Inferior parietal cortex (tissue), 1 donor: ENCODE data around the gene AEN.

Experiments
- DNase-seq: peaks from one replicate; pipeline ENCODE4 v3.0.0-alpha.2; 2016; ENCODE audit errors: extremely low spot score

Gene AEN

GRCh38 chr15:88649753-88650551 lies 28.8 kb downstream of the AEN start:
- no peak for DNase-seq

- DNase-seq = no peak
These were observed 29.4 kb downstream of the AEN start for GRCh38 chr15:88650556-88650955.

GRCh38 chr15:88651136-88651732 lies 30.1 kb downstream of the AEN start:
- DNase-seq = no peak

GRCh38 chr15:88651971-88652370 lies 30.8 kb downstream of the AEN start:
- no peak for DNase-seq

GRCh38 chr15:88652456-88653199 lies 31.5 kb downstream of the AEN start:
- no peak for DNase-seq

- DNase-seq = no peak
These were observed 32.3 kb downstream of the AEN start for GRCh38 chr15:88653200-88654064.

- no peak for DNase-seq
These were observed 33.4 kb downstream of the AEN start for GRCh38 chr15:88654430-88655102.

- no peak for DNase-seq
These were observed 34.0 kb downstream of the AEN start for GRCh38 chr15:88655103-88655553.

GRCh38 chr15:88655800-88656488 lies 34.8 kb downstream of the AEN start:
- no peak for DNase-seq

GRCh38 chr15:88656760-88657221 lies 35.7 kb downstream of the AEN start:
- no peak for DNase-seq

- peak; percentile 58 for DNase-seq
These were observed 36.4 kb downstream of the AEN start for GRCh38 chr15:88657326-88658069.

GRCh38 chr15:88658070-88658965 lies 37.2 kb downstream of the AEN start:
- DNase-seq = no peak

- DNase-seq = no peak
These were observed 38.1 kb downstream of the AEN start for GRCh38 chr15:88658972-88659931.

- DNase-seq = no peak
These were observed 40.0 kb downstream of the AEN start for GRCh38 chr15:88661041-88661700.

- no peak for DNase-seq
These were observed 40.8 kb downstream of the AEN start for GRCh38 chr15:88661761-88662556.

- no peak for DNase-seq
These were observed 42.0 kb downstream of the AEN start for GRCh38 chr15:88663141-88663621.
